Right lobe of liver (tissue), 6 donors: ENCODE results near the gene AMMECR1. TPM values are rescaled to one million over a fixed set of nuclear protein-coding genes. Genes with fewer than 3 reads are reported as not detected.

Source experiments
- ATAC-seq, 4 donors: fragments of 200-7000 bp; cut with Tn5 transposase; one replicate each; pipeline ENCODE4 v1.9.1; 2020; ENCODE audit warnings: mild to moderate bottlenecking in 4 of 4, moderate library complexity in 4 of 4
- DNase-seq, 3 donors: peaks; one replicate each; pipeline ENCODE4 v3.0.0-alpha.2; 2020
- H3K27ac ChIP-seq, 3 donors: fragments of 200-600 bp; one replicate each; pipeline ENCODE4 v1.8.0; 2022
- H3K27me3 ChIP-seq, 2 donors: fragments of 200-600 bp; one replicate each; pipeline ENCODE4 v1.8.0; 2022
- H3K36me3 ChIP-seq, 4 donors: fragments of 200-600 bp; sonication (generic) in 1 of 4; one replicate each; pipeline versions ENCODE4 v1.5.1 to v1.8.0; 2017 to 2022; ENCODE audit warnings: control low read depth in 1 of 4
- H3K4me1 ChIP-seq, 4 donors: fragments of 200-600 bp; sonication (generic) in 1 of 4; one replicate each; pipeline versions ENCODE4 v1.5.1 to v1.8.0; 2017 to 2022; ENCODE audit warnings: control low read depth in 1 of 4
- H3K4me3 ChIP-seq, 3 donors: fragments of 200-600 bp; one replicate each; pipeline ENCODE4 v1.8.0; 2022
- H3K9me3 ChIP-seq, 4 donors: fragments of 200-600 bp; sonication (generic) in 1 of 4; one replicate each; pipeline versions ENCODE4 v1.5.1 to v1.8.0; 2017 to 2022; ENCODE audit warnings: control low read depth in 1 of 4
- CTCF ChIP-seq, 4 donors: fragments of 200-600 bp in 3 of 4; fragments of 450-650 bp in 1 of 4; IDR thresholded peaks; one replicate each; pipeline versions ENCODE4 v1.5.1 to v1.8.0; 2016 to 2022; ENCODE audit warnings: antibody characterized with exemption in 4 of 4, mild to moderate bottlenecking in 2 of 4
- POLR2A ChIP-seq: fragments of 450-650 bp; IDR thresholded peaks from one replicate; pipeline ENCODE4 v1.6.1; 2017; ENCODE audit warnings: antibody characterized with exemption, mild to moderate bottlenecking
- WGBS: methylation state at CpG from one replicate; pipeline ENCODE4 v1.1.6; 2018; ENCODE audit warnings: low coverage, low lambda C conversion rate; ENCODE audit not compliant: insufficient coverage; ENCODE audit errors: missing lambda C conversion rate; 5-methylcytosine and 5-hydroxymethylcytosine counted together
- intact Hi-C, 2 donors: fragments of 100-400 bp; cut with DNase I; formaldehyde crosslinking; loops; one replicate each; pipeline versions ENCODE4 v1.11.2 to v1.14.1; 2022
- total RNA-seq, 6 experiments: library from RNA; depleted of rRNA in 2 of 6; stranded (reverse); fragments of >200 nt in 2 of 6; fragmentation: NEBNext Ultra II Directional in 3 of 6; extraction: Animal tissue kit (Norgen Biotek cat#: 25700) in 3 of 6; gene quantifications; one replicate each; pipeline versions ENCODE4 v1.1.0 to v1.2.4, GENCODE V29; 2016 to 2023
- donor health status: DM: no; HTN: yes; CAD: no.
- donor health status: DM: no; HTN: no; CAD: no.
- donor health status: DM: no; HTN: no; CAD: no.
- donor health status: DM: no; HTN: yes; CAD: no.
- donor health status: DM: no; HTN: yes; CAD: no.

Gene AMMECR1
- total RNA-seq, 6 experiments from 2014 or later, result 3.1 to 3.9 (median 3.4) TPM

GRCh38 chrX:110320381-110320987, 2.6 kb upstream of the AMMECR1 start:
- Histone ChIP-seq H3K4me3 (no peak overlapping the region), H3K36me3 (no peaks in the 10 kb centered on the region), H3K4me1 (no peaks in the 10 kb centered on the region), H3K27me3 (no peaks in the 10 kb centered on the region), H3K9me3 (no peaks in the 10 kb centered on the region), H3K27ac (no peak overlapping the region)
- 37% methylated on average over 3 of the region's 3 CpGs for WGBS
- no peak for TF ChIP-seq CTCF (IDR thresholded peaks at IDR 0.05)
- intact Hi-C loops, result no loop called here
- ATAC-seq, result no peak
- DNase-seq, result no peak

- WGBS, result 19% methylated on average over 4 of the region's 4 CpGs
- H3K27ac ChIP-seq, result peak overlapping the region; percentile 33 to 73 (median 53)
- H3K4me3 ChIP-seq, result peak overlapping the region; percentile 34 to 71 (median 66)
- H3K4me1 ChIP-seq, result no peaks in the 10 kb centered on the region
- H3K9me3 ChIP-seq, result no peaks in the 10 kb centered on the region
- H3K27me3 ChIP-seq, result no peaks in the 10 kb centered on the region
- TF ChIP-seq POLR2A, result no peak
- no peak for TF ChIP-seq CTCF (IDR thresholded peaks at IDR 0.05)
- intact Hi-C loops, result no loop called here
- no peaks in the 10 kb centered on the region for H3K36me3 ChIP-seq
- ATAC-seq (peak; percentile 49 to 66 (median 54)), DNase-seq (no peak)
Observed at GRCh38 chrX:110318664-110318968, 731 bp upstream of the AMMECR1 start.

GRCh38 chrX:110317061-110317819, 645 bp downstream of the AMMECR1 start:
- intact Hi-C loops, result no loop called here
- 20% methylated on average over 11 of the region's 40 CpGs for WGBS
- Histone ChIP-seq H3K27me3 (no peaks in the 10 kb centered on the region), H3K4me3 (peak overlapping the region; percentile 58 to 71 (median 66)), H3K27ac (peak overlapping the region; percentile 72 to 75 (median 74)), H3K9me3 (no peaks in the 10 kb centered on the region), H3K4me1 (no peaks in the 10 kb centered on the region), H3K36me3 (no peaks in the 10 kb centered on the region)
- ATAC-seq (peak; percentile 47 to 59 (median 54)), DNase-seq (peak; percentile 33 to 57 (median 49))
- no peak for TF ChIP-seq CTCF (IDR thresholded peaks at IDR 0.05)
- TF ChIP-seq POLR2A, result no peak

GRCh38 chrX:110316351-110317060, 1.4 kb downstream of the AMMECR1 start:
- intact Hi-C loops, result no loop called here
- Histone ChIP-seq H3K27ac (no peak overlapping the region), H3K4me1 (no peaks in the 10 kb centered on the region), H3K27me3 (no peaks in the 10 kb centered on the region), H3K36me3 (no peaks in the 10 kb centered on the region), H3K4me3 (peak overlapping the region; percentile 58 to 71 (median 66)), H3K9me3 (no peaks in the 10 kb centered on the region)
- WGBS, result 41% methylated on average over 11 of the region's 12 CpGs
- TF ChIP-seq POLR2A (no peak), CTCF (IDR thresholded peaks at IDR 0.05) (no peak)
- DNase-seq (no peak), ATAC-seq (no peak)
